Fibroblast of the conjunctiva (primary cell): ENCODE results near the gene CAMTA1.

Source experiments
- DNase-seq: peaks from one replicate; pipeline ENCODE4 v3.0.0-alpha.2; 2010; ENCODE audit warnings: low read depth

Gene CAMTA1

GRCh38 chr1:7477593-7477992 is 692.3 kb downstream of the CAMTA1 start:
- no peak for DNase-seq

- no peak for DNase-seq
Measured at GRCh38 chr1:7478142-7478790, 693.0 kb downstream of the CAMTA1 start.

GRCh38 chr1:7478809-7479499 is 693.7 kb downstream of the CAMTA1 start:
- DNase-seq: no peak

GRCh38 chr1:7479571-7479970 is 694.3 kb downstream of the CAMTA1 start:
- no peak for DNase-seq

GRCh38 chr1:7481194-7481593 is 695.9 kb downstream of the CAMTA1 start:
- no peak for DNase-seq

GRCh38 chr1:7482077-7482476 is 696.8 kb downstream of the CAMTA1 start:
- DNase-seq: no peak

GRCh38 chr1:7482772-7483495 is 697.7 kb downstream of the CAMTA1 start:
- DNase-seq: no peak

GRCh38 chr1:7483634-7484383 is 698.6 kb downstream of the CAMTA1 start:
- DNase-seq: no peak

- no peak for DNase-seq
Measured at GRCh38 chr1:7485086-7485780, 700.0 kb downstream of the CAMTA1 start.

GRCh38 chr1:7485826-7486225 is 700.6 kb downstream of the CAMTA1 start:
- no peak for DNase-seq

GRCh38 chr1:7487766-7488474 is 702.7 kb downstream of the CAMTA1 start:
- no peak for DNase-seq

- DNase-seq: no peak
Measured at GRCh38 chr1:7488475-7488842, 703.2 kb downstream of the CAMTA1 start.

GRCh38 chr1:7489586-7489985 is 704.3 kb downstream of the CAMTA1 start:
- DNase-seq: no peak

GRCh38 chr1:7490576-7490975 is 705.3 kb downstream of the CAMTA1 start:
- DNase-seq: no peak

- DNase-seq: no peak
Measured at GRCh38 chr1:7491109-7491817, 706.0 kb downstream of the CAMTA1 start.

GRCh38 chr1:7491818-7492173 is 706.5 kb downstream of the CAMTA1 start:
- DNase-seq: no peak

- no peak for DNase-seq
Measured at GRCh38 chr1:7493711-7494454, 708.6 kb downstream of the CAMTA1 start.

- no peak for DNase-seq
Measured at GRCh38 chr1:7495962-7496361, 710.7 kb downstream of the CAMTA1 start.

GRCh38 chr1:7497107-7497637 is 711.9 kb downstream of the CAMTA1 start:
- DNase-seq: no peak
